Stimulated activated CD4-positive, alpha-beta T cell treated with anti-CD3 and anti-CD28 coated beads, Interleukin-12 subunit alpha, Interleukin-12 subunit beta, amount 100 ng/mL, for 24 hours (primary cell): ENCODE results near the gene GLT1D1.

Experiments
- DNase-seq, 2 experiments: peaks; one replicate each; pipeline ENCODE4 v3.0.0-alpha.2; 2020; ENCODE audit warnings: low read depth in 2 of 2

The GLT1D1 gene

DNA sequence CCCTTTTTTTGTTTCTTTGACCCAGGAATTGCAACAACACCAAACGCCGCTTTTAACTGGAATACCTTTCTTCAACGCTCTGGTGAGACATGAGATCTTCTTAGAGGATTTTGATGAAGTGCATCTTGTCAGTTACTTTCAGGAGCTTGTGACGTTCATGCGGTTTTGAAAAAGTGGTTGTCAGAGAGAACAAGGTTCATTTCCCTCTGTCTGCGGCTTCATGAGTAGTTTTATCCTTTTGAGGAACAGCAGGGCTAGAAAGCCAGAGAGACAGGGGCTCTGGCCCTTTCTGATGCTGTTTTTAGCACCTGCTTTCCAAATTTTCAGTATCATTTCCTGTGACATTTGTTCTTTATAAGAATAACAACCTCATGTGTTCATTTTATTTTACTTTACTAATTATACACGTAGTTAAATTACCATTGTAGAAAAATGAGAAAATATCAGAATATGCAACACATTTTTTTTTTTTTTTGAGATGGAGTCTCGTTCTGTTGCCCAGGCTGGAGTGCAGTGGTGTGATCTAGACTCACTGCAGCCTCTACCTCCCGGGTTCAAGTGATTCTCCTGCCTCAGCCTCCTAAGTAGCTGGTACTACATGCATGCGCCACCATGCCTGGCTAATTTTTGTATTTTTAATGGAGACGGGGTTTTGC lies 61.8 kb downstream of the GLT1D1 start:
- DNase-seq = peak in 1 of 2 experiments; percentile 6

DNA sequence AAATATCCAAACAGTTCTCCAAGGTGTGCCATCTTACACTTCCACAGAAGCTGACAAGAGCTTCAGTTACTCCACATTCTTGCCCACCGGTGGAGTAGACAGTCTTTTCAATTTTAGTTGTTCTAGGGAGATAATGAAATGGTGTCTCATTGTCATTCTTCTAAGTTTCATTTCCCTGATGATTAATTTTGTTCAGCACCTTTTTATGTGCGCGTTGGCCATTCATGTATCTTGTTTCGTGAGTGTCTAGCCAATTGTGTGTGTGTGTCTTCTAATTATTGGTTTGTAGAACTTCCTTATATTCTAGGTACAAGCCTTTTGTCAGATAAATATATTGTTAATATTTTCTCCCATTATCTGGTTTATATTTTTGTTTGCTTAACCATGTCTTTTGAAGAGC lies 63.1 kb downstream of the GLT1D1 start:
- no peak for DNase-seq

DNA sequence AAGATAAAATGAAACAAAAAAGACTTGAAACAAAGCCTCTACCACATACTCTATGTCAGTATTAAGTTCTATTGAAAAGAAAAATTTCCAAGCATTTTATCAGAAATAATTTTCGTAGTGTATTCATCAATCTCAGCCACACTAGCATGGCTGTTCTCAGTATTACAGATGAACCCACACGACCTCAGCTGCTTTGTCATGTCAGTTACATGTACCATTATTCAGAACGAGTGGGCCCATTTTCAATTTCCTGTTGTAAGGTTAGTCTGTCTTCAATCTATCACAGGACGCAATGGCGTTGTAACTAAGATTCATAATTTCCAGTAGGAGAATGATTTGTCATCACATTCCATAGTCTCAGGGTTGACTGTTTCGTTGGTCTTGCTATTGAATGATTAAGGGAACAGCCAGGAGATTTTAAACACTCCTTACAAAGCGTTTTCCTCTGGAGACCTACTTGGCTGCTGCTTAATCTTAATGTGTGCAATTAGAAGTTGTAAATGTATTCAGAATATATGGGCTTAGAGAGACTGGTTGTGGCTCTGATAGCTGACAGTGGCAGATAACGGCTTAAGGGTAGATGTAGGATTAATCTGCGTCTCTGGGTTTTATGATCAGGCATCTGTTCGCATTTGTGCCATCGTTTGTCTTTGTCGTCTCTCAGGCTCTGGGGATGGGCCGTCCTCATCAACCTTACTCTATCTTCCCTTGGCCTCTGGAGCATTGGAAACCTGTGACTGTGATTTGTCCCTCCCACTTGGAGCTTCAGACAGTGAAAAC lies 65.4 kb downstream of the GLT1D1 start:
- no peak for DNase-seq

DNA sequence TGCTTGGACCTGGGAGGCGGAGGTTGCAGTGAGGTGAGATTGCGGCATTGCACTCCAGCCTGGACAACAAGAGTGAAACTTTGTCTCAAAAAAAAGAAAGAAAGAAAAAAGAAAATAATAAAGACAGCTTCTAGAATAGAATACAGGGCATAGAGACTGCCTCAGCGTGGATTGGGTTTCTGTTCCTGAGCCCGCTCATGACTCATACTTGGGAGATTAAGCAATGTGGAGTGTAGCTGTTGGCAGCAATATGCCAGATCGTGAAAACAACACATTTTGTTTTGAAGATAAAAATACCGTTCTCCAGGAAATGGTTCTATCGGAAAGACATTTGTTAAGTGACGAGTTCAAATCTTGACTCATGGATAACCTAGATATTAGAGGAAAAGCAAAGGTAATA lies 67.2 kb downstream of the GLT1D1 start:
- DNase-seq = no peak

DNA sequence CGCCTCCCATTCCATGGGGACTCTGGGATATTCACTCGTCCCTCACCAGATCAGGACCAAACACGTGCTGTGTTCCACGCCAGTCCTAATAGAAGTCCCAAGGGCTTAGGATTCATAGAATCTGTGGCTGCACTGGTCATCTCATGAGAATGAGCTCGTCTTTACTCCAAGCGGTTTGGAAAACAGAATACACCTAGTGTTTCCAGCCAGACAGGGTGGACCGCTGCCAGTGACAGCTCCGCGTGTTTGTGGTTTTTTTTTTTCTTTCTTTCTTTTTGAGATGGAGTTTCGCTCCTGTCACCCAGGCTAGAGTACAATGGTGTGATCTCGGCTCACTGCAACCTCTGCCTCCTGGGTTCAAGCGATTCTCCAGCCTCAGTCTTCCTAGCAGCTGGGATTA lies 75.1 kb downstream of the GLT1D1 start:
- DNase-seq = no peak

DNA sequence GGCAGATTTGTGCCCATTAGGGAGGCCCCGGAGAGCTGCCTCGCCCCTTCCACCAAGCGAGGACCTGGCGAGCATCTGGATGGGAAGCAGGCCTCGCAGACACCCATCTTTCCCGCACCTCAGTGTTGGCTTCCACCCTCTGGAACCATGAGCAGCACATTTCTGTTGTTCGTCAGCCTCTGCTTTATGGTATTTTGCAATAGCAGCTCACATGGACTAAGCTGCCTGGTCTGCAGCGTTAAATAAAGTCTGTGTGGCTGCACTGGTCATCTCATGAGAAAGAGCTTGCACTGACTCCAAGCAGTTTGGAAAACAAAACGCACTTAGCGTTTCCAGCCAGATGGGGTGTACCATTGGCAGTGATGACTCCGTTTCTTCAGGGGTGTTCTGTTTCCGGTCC lies 75.8 kb downstream of the GLT1D1 start:
- DNase-seq = no peak

DNA sequence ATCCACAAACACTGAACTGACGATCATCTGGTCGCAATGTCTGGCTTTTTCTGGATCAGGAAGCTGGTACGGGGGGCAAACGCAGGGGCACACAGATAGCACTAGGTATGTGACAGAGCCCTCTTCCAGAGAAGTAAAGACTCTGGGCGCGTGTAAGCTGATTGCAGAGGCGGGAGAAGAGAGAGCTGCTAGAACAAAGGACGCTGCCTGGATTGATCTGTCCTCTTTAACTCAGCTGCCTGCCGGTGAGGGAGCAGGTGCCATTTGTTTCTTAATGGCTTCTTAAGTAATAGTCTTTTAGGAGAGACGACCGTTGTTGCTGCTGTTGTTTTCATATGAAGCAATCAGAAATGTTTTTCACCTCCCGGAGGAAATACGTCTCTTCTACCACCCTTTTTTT lies 77.3 kb downstream of the GLT1D1 start:
- no peak for DNase-seq

DNA sequence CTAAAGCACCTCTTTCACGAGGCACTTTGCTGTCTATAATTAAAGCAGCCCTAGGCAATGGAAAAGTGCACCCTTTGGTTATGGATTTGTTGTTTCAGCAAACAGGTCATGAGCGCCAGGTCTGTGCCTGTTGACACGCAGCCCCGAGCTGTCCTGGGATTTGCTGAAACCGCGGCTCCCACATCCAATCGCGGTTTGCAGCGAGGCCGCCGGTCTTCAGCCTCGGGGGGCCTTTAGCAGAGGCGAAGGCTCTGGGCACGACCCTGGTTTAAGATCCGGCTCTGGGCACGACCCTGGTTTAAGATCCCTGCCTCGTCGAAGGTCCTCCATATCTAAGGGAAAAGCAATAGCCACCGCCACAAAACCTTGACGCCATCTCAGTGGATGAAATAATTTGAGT lies 79.2 kb downstream of the GLT1D1 start:
- DNase-seq = no peak

DNA sequence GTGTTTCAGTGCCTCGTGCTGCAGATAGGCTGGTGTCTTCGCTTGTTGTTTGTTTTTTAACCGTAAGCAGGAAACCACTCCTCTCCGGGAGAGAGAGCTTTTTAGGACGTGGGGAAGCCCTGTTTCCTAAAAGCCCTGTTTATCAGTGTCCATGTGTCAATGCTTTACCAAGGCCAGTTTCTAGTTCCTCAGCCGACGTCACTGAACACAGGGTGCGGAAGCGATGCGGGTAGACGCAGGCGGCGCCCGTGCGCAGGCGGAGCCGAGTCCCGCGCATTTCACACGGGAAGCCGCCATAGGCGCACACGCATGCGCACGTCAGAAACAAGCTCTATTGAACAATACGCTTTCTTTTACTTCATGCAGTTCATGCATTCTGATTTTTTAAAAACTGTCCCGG lies 79.8 kb downstream of the GLT1D1 start:
- no peak for DNase-seq

DNA sequence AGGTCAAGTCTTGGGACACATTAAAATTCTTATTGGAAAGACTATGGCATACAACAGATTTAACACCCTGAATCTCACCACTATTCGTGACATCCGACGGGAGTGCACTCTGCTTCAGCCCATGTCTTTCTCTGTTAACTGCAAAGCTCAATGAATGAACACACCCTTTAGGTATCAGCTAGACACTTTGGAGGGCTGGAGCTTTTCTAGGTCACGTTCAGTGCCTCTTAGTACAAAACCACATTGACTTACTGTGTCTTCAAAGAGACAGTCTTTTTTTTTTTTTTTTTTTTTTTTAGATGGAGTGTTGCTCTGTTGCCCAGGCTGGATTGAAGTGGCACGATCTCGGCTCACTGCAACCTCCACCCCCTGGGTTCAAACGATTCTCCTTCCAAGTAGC lies 80.6 kb downstream of the GLT1D1 start:
- DNase-seq = no peak

DNA sequence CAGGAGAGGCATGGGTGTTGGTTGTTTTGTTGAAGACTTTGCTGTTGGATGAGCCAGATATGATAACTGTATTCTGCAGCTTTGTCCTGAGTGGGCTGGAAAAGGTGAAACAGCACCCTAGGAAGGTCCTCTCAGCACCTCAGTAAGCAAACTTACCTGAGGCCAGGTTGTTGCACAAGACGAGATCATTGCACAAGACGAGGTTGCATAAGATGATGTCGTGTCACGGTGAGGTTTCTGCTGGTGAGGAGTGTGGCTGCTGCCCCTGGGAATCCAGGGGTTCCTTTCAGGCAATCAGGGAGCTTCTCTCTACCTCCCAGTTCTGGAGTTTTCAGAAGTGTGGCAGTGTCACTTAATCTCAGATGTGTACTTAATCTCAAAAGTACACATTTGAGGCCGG lies 85.6 kb downstream of the GLT1D1 start:
- no peak for DNase-seq

DNA sequence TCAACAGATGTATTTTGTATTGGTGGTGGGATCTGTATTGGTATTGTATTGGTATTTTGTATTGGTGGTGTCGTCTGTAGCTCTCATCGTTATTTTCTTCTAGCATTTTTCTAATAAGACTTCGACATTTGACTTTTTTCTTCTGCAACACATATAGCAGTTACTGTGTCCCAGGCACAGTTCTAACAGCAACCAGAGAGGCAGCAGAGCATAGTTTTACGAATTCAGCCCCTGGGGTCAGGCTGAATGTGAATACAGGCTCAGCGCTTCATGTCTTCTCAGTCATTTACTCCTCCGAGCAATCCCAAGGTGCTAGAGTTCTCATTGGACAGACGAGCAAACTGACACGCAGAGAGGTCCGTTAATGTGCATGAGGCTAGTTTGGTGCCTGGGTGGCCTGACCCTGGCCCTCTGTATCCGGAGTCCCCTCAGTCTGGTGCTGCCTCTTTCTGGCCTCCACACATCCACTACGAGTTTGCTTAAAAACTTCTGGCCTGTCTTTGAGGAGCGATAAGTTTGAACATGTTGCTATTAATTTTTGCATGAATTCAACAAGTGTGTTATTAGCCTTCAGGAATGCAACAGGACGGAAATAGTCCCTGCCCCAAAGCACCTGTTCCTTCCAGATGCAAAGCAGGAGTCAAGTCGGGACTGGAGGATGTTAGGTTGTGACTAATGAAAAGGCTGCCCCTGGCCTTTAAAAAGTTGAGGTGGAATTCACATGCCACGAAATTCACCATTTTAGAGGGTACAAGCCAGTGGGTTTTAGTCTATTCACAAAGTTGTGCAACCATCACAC lies 87.0 kb downstream of the GLT1D1 start:
- DNase-seq = no peak

DNA sequence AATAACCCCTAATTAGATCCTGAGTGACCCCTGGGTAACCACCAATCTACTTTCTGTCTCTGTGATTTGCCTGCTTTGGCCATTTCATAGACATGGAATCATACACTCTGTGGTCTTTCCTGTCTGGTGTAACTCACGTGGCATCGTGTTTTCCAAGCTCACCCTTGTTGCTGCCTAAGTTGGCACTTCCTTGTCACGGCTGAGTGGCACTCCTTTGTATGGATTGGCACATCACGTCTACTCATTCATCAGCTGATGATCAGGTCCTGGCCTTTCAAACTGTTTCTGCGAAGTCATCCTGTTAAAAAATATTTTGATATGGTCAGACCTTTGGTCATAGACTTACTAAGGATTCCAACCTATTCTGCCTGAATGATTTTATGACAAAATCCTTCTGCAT lies 87.7 kb downstream of the GLT1D1 start:
- DNase-seq = no peak

DNA sequence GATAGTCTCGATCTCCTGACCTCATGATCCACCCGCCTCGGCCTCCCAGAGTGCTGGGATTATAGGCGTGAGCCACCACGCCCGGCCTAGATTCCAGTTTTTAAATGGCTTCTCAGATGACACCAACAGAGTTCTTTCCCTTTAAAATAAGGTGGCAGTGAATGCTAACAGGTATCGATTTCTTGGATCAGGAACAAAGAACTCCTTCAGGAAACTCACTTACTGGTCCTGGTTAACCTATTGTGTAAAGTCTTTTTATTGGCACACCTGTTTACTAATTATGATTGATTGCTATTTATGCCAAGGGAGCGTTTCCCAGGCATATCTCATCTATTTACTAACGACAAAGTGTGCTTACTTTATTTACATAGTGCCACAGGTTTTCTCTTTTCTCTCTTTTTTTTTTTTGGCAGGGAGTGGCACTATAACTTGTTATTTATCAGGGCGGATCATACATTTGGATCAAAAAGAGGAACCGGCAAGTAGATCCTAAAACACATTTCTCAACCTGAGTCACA lies 89.7 kb downstream of the GLT1D1 start:
- no peak for DNase-seq

DNA sequence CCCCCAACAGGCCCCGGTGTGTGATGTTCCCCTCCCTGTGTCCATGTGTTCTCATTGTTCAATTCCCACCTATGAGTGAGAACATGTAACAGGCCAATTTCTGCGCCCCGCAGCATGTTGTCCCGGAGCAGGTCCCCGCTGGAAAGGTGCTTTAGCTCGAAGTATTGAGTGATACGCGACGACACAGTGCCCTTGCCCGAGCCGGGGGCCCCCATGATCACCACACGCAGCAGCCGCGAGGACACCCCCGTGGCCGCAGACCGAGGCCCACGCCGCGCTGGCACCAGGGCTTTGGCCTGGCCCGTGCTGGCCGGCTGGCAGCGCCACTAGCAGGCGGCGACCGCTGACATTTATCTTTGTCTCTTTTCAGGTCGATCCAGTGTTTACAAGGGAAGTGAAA lies 91.7 kb downstream of the GLT1D1 start:
- no peak for DNase-seq

DNA sequence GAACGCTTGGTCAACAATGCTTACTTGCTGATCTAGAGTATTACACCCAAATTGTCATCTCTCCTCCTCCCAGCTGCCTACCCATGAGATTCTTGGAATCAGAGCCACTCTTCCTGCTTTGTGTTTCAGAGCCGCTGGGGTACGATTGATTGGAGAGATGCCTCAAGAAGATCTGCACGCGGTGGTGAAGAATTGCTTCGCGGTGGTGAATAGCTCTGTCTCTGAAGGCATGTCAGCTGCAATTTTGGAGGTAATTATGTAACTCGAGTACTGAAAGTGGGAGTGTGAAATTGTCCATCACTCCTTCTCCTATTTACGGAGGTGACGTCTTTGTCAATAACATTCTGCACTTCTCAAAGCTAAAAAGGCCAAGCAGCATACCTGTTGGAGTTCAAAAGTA lies 93.9 kb downstream of the GLT1D1 start:
- DNase-seq = no peak

DNA sequence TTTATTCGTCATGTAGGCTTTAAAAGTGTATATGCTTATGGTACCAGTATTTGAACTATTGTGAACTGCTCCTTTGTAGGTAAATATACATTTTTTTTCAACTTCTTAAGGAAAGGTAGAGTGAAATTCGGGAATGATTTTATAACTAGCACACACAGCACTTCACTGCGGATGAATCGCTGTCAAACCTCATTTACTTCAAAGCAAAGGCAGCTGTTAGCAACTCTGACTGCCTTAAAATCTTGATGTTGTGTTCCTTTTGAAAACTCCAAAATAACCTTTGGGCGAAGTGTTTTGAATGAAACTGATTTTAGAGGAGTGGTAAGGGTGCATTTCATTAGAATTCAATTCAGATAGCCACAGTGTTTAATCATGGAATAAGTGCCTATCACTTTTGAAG lies 95.8 kb downstream of the GLT1D1 start:
- no peak for DNase-seq

DNA sequence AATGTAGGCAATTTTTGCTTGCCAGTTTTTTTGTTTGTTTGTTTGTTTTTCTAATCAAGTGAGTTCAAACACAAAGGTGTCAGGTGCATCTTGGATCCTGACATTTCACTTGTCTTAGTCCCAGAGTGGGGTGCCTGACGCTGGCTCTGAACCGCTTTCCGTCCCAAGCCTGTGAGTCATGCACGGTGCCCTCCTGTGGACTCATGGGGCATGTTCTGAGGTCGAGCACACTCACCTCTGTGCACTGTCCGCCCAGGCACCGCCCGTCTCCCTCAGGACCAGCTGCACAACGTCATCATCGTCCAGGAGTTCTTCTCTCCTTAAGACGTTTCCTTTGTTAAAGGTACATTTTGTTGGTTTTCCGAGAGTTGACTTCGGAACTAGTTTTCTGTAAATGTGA lies 98.2 kb downstream of the GLT1D1 start:
- DNase-seq = no peak

DNA sequence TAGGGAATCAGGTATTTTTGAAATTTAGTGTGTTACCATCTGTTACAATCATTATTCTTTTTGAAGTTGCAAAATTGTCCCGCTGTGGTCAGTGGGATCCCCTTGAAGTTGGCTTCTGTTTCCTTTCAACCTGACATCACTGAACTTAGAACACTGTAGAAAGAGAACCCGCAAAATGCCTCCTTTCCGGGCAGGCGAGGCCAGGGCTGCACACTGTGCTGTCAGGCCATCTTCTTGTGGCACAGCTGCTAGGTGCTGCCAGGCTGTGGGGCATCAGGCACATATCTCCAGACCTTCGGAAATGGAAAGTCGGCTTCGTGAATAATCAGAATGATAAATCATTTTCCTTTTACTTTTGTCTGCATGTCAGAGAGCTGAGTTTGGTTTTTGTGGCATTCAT lies 103.5 kb downstream of the GLT1D1 start:
- DNase-seq = no peak

DNA sequence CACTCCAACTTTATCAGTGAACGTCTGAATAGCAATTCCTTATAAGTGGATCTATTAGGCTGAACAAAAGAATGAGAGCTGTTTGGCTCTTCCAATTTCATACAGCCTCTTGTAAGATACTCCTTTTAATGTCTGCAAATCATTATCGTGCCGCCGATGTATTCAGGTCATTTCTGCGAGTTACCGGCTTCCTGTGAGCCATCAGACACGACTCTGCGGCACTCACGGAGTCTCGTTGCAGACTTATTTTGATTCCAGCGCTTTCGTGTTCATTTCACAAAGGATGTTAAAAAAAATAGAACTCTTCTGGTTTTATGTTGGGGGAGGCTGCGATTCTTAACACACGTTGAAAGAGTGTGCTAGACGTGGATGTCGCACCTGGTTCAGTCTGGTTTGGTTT lies 106.6 kb downstream of the GLT1D1 start:
- DNase-seq = no peak

DNA sequence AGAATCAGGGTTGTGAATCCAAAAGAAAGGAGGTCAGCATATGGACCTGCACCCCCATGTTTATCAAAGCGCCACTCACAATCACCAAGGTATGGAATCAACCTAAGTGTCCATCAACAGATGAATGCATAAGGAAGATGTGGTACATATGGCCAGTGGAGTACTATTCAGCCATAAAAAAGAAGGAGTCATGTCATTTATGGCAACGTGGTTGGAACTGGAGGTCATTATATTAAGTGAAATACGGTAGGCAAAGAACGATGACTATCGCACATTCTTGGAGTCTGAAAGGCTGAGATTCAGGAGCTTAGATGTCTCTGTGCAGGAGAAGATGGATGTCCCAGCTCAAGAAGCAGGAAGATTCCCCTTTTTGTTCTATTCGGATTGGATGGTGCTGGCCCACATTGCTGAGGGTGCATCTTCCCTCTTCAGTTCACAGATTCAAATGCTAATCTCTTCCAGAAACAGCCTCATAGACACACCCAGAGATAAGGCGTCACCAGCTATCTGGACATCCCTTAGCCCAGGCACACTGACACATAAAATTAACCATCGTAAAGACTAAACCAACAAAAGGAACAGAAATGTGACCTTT lies 108.1 kb downstream of the GLT1D1 start:
- no peak for DNase-seq

DNA sequence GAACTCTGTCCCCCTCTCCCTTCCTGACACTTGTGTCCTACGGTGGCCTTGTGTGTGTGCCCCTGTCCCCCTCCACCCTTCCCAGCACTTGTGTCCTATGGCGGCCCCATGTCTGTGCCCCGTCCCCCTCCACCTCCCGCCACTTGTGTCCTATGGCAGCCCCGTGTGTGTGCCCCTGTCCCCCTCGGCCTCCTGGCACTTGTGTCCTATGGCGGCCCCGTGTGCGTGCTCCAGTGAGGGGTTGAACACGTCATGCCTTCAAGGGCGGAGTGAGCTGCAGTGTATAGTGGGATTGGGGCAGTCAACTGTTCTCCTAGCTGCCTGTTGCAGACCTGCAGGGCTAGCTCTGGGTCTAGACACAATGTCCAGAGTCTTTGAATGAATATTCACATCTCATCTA lies 108.7 kb downstream of the GLT1D1 start:
- DNase-seq = no peak
